ENCODE results near the gene FGF14. TPM values are rescaled to one million over a fixed set of nuclear protein-coding genes. Genes with fewer than 3 reads are reported as not detected.

FGF14 gene
- total RNA-seq, 4 donors from 2014 or later = under 0.01 to 2.4 (median 0.99) TPM

DNA sequence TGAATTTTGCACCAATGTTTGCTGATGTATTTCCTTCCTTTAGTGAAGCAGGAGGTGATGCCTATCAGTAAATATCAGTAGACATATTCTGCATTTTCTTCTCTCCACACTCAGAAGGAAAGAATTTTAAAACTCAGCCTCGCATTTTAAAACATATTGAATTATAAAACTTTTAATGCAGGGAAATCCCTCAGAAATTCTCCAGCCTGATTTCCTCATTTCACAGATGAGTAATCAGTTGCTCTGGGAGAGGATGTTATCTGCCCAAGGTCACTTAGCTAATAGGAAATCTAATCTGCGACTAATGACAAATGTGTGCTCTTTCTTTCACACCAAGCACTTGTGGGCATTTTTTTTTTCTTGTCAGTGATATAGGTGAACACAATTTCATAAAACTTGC lies 628.8 kb downstream of the FGF14 start:
- TF ChIP-seq EP300 (IDR thresholded peaks at IDR 0.05; ENCODE audit: low read depth) (no peak), POLR2AphosphoS5 (IDR thresholded peaks at IDR 0.05) (no peak), CTCF (IDR thresholded peaks at IDR 0.05) (no peak), POLR2A (IDR thresholded peaks at IDR 0.05) (no peak)
- Histone ChIP-seq H3K27ac (no peak overlapping the region), H3K9me3 (no peaks in the 10 kb centered on the region), H3K27me3 (no peaks in the 10 kb centered on the region), H3K36me3 (no peaks in the 10 kb centered on the region), H3K4me3 (no peak overlapping the region), H3K4me1 (no peaks in the 10 kb centered on the region)
- in situ Hi-C loops (cut with MboI; ENCODE audit: low pct_ligation_motif_present in 1 of 4, low pct_unique_long_range_greater_than_20kb in 1 of 4, low sequenced_read_pairs in 3 of 4) (loop anchor here in 1 of 4 donors (25.0 kb wide), 1 partner anchor 261 kb away; no protein-coding TSS in a partner anchor), intact Hi-C loops (cut with DNase I; ENCODE audit: low total_unique reads) (no loop called here)
- DNase-seq = no peak
- WGBS, 2 donors (ENCODE audit: low coverage in 1 of 2) = 64 to 68% methylated on average over 2 of the region's 2 CpGs

DNA sequence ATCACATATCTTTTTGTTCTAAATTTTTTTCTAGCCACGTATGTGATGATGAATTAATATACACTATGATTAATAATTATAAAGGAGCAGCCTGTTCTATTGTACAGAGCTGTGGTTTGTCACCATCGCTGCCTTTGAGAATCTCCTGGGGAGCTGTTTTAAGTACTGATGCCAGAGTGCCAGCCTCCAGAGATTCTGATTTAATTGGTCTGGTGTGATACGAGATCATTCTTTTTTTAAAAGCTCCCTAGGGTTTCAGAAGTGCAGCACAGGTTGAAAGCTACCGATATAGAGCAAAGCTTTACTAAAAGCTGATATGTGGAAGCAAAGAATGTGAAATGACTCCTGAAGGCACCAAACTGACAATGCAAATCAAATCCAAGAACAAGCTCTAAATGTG lies 634.7 kb downstream of the FGF14 start:
- intact Hi-C loops (cut with DNase I; ENCODE audit: low total_unique reads) = no loop called here
- Histone ChIP-seq H3K27ac (no peak overlapping the region), H3K4me1 (no peaks in the 10 kb centered on the region), H3K27me3 (no peaks in the 10 kb centered on the region), H3K9me3 (no peaks in the 10 kb centered on the region), H3K4me3 (no peak overlapping the region), H3K36me3 (no peaks in the 10 kb centered on the region)
- TF ChIP-seq POLR2A (IDR thresholded peaks at IDR 0.05) = no peak
- no peak for TF ChIP-seq CTCF (IDR thresholded peaks at IDR 0.05)
- TF ChIP-seq EP300 (IDR thresholded peaks at IDR 0.05; ENCODE audit: low read depth) = no peak
- no peak for TF ChIP-seq POLR2AphosphoS5 (IDR thresholded peaks at IDR 0.05)
- in situ Hi-C loops (cut with MboI; ENCODE audit: low pct_ligation_motif_present in 1 of 4, low pct_unique_long_range_greater_than_20kb in 1 of 4, low sequenced_read_pairs in 3 of 4) = loop anchor here in 1 of 4 donors (25.0 kb wide), 1 partner anchor 255 kb away; no protein-coding TSS in a partner anchor
- DNase-seq = no peak
- 74 to 80% methylated on average over 3 to 4 of the region's 4 CpGs for WGBS, 2 donors (ENCODE audit: low coverage in 1 of 2)

DNA sequence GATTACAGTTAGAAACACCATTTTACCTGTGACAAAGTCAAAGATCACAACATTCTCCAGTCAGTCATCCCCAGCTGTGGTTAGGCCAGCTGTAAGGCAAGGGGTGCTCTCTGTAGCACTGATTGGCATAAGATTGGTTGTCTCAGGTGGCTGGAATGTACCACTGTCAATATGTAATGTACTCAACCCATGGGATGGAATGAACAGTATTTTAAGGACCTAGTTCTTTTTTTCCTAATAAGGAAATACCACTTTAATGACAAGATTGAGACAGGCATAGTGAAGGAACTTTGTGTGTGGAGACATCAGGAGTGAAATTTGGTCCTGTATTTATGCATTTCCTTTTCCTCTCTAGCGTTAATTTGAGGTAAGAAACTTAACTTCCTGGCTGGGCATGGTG lies 638.7 kb downstream of the FGF14 start:
- in situ Hi-C loops (cut with MboI; ENCODE audit: low pct_ligation_motif_present in 1 of 4, low pct_unique_long_range_greater_than_20kb in 1 of 4, low sequenced_read_pairs in 3 of 4) = loop anchor here in 1 of 4 donors (25.0 kb wide), 1 partner anchor 251 kb away; no protein-coding TSS in a partner anchor
- Histone ChIP-seq H3K36me3 (no peaks in the 10 kb centered on the region), H3K4me1 (no peaks in the 10 kb centered on the region), H3K27me3 (no peaks in the 10 kb centered on the region), H3K4me3 (no peak overlapping the region), H3K27ac (no peak overlapping the region), H3K9me3 (no peaks in the 10 kb centered on the region)
- no peak for DNase-seq
- no peak for TF ChIP-seq CTCF (IDR thresholded peaks at IDR 0.05)
- no peak for TF ChIP-seq EP300 (IDR thresholded peaks at IDR 0.05; ENCODE audit: low read depth)
- TF ChIP-seq POLR2AphosphoS5 (IDR thresholded peaks at IDR 0.05) = no peak
- no peak for TF ChIP-seq POLR2A (IDR thresholded peaks at IDR 0.05)
- intact Hi-C loops (cut with DNase I; ENCODE audit: low total_unique reads) = no loop called here
- whole genome bisulfite sequencing, 2 donors (ENCODE audit: low coverage in 1 of 2) = 47 to 57% methylated on average over 1 of the region's 1 CpG

DNA sequence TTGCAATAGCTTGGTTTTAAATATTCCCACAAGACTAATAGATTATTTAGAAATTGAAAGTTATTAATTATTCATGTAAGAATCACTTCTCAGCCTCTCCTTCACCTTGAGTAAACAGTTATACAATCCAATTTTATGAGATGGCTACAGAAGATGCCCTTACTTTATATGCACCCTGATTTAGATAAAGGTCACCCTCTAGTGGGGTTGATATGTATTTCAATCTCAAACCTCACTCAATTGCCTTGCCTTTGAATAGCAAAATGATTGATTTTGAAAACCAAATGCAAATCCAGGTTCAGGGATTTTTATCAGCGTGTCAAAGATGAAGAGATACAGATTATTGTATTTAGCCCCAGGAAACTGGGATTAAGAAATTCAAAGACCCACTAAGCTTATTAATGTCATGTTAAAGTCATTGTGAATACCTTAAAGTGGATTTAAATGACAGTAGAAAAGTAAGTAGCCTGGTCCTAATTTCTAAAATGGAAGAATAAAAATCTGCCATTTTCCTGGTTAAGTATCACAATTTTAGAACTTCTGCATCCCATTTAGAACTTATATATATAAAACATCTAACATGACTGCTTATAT lies 644.3 kb downstream of the FGF14 start:
- H3K4me3 ChIP-seq = no peak overlapping the region
- DNase-seq = no peak
- H3K27ac ChIP-seq = no peak overlapping the region
- 0 to 11% methylated on average over 1 of the region's 1 CpG for WGBS, 2 donors (ENCODE audit: low coverage in 1 of 2)
- no peaks in the 10 kb centered on the region for H3K36me3 ChIP-seq
- no peaks in the 10 kb centered on the region for H3K9me3 ChIP-seq
- in situ Hi-C loops (cut with MboI; ENCODE audit: low pct_ligation_motif_present in 1 of 4, low pct_unique_long_range_greater_than_20kb in 1 of 4, low sequenced_read_pairs in 3 of 4) (loop anchor here in 3 of 4 donors (5.0 to 25.0 kb wide), 3 partner anchors 235 to 255 kb away; no protein-coding TSS in a partner anchor), intact Hi-C loops (cut with DNase I; ENCODE audit: low total_unique reads) (no loop called here)
- TF ChIP-seq POLR2A (IDR thresholded peaks at IDR 0.05) (no peak), CTCF (IDR thresholded peaks at IDR 0.05) (peak; percentile 41 to 60 (median 43))
- no peaks in the 10 kb centered on the region for H3K4me1 ChIP-seq
- no peaks in the 10 kb centered on the region for H3K27me3 ChIP-seq
